Measurements from ENCODE around the gene SF1.

- TF ChIP-seq CTCF (IDR thresholded peaks at IDR 0.05) (peak; percentile 46 to 67 (median 57)), POLR2A (IDR thresholded peaks at IDR 0.05) (no peak)
Observed at GRCh38 chr11:64767344-64768299, 10.7 kb downstream of the SF1 start.
